Eye (tissue), 1 donor: Measurements from ENCODE around the gene CFAP206.
"Not testable (repeated sequence)": the region's sequence is repeated elsewhere in the genome, so short reads cannot be mapped to it uniquely, and the experiment has no call there.

Experiments used
- DNase-seq: peaks from one replicate; pipeline ENCODE4 v3.0.0-alpha.2; 2015

CFAP206 gene

GRCh38 chr6:87426789-87427188, 19.0 kb downstream of the CFAP206 start:
- no peak for DNase-seq

GRCh38 chr6:87430499-87430898, 22.7 kb downstream of the CFAP206 start:
- no peak for DNase-seq

GRCh38 chr6:87431263-87431662, 23.5 kb downstream of the CFAP206 start:
- DNase-seq, result no peak

- peak; percentile 86 for DNase-seq
Measured at GRCh38 chr6:87436435-87436834, 28.7 kb downstream of the CFAP206 start.

- no peak for DNase-seq
Measured at GRCh38 chr6:87441711-87442110, 33.9 kb downstream of the CFAP206 start.

GRCh38 chr6:87444362-87444761, 36.6 kb downstream of the CFAP206 start:
- DNase-seq, result no peak

DNA sequence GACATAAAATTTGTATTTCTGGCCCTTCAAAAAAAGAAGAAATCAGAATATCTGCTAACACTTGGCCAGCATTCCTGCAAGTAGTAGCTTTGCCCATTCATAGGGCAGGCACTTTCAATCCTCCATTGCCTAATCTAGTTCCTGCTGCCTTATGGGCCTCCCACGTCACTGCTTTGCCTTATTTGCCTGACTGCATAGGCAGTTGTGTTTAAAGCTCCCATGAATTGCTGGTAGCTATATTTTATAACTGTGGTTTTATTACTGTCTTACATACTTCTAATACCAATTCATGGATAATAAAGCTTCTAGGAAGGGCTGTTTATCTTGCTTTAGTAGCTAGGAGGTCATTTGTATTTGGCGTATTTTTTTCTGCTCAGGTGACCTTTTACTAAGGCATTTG, 57.3 kb downstream of the CFAP206 start:
- DNase-seq, result no peak

GRCh38 chr6:87472525-87473418, 65.0 kb downstream of the CFAP206 start, which contains the start of gene SLC35A1:
Gene SLC35A1, plus strand, starts transcription at chr6:87472974. Its CDS starts 30 bp downstream, at chr6:87473004.
- peak; percentile 96 for DNase-seq

DNA sequence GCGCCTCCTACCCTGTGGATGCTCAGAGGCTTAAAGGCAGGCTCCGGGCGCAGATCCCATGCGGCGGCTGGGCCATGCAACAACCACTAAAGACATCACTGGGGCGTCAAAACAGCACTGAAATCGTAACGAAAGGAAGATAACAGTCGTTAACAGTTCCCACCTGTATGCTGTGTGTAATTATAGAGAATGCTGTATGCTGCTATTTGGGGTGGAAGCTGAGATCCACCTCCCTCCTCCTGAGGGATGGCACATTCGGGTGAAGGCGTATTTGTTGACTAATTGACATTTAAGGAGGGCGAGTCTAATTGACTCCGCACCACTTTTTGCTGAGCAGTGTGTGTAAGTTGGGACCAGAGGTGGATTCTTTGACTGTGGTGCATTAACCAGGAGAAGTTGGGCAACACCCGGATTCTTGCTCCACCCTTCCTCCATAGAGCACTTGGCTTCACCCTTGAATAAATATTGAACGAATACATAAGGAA, 65.7 kb downstream of the CFAP206 start:
- no peak for DNase-seq

DNA sequence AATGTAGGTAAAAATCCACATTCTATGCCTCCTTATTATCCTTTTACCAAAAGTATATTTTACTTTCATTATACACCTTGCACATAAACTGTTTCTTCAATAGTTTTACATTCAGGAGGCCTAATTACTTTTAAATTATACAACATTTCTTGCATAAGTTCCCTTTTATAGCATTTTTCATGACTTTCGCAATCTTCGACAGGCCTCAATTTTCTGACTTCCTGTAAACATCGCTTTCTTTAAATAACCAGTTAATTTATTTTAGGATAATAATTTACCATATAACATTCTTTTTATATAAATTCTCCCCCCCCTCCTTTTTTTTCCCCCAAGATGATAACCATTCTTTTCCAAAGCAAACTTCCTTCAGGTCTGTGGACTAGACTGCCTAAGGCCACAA, 74.2 kb downstream of the CFAP206 start:
- no peak for DNase-seq

DNA sequence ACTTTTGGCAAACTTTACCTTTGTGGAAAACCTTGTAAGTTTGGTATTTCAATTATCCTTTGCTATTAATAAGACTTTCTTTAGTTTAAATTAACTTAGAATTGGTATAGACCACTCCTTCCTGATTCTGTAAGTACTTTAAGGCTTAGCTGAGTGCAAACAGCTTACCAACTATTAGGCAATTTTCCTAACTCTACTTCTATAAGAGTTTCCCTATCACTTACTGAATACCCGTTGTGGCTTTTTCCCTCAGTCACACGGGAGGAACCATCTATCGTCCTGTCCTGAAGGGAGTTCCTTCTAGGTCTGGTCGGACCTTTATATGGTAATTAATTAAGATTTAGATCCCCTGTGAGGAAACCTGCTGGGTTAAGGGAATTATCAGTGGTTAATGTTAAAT, 74.6 kb downstream of the CFAP206 start:
- no peak for DNase-seq

DNA sequence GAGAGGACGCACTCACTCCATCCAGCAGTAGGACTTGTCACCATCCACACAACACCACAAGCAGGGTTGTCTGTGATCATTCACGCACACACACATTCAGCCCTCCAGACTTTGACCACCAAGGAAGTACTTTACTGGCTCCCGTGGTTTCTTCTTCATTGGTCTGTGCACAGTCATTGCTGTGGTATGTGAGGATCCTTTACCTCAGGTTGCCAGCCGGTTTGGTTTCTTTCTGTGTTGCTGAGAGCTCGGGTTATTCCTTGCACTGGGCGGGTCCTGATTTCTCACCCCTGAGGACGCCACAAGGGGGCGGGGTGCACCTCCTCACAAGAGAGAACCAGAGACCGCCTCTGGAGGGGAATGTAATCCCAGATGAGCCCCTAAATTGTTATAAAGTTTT, 76.2 kb downstream of the CFAP206 start:
- DNase-seq, result no peak

- no peak for DNase-seq
Measured at GRCh38 chr6:87484491-87484890, 76.7 kb downstream of the CFAP206 start.

- DNase-seq, result no peak
Measured at GRCh38 chr6:87487555-87487954, 79.8 kb downstream of the CFAP206 start.

DNA sequence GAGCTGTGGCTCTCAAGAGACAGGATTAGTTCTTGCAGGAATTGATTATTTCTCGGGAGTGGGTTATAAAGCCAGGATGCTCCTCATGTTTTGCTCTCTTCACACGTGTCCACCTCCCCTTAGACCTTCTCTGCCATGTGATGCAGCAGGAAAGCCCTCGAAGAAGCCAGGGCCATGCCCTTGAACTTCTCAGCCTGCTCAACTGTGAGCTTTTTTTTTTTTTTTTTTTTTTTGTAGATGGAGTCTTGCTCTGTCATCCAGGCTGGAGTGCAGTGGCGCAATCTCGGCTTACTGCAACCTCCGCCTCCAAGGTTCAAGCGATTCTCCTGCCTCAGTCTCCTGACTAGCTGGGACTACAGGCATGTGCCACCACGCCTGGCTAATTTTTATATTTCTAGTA, 81.6 kb downstream of the CFAP206 start:
- not testable (repeated sequence) for DNase-seq

DNA sequence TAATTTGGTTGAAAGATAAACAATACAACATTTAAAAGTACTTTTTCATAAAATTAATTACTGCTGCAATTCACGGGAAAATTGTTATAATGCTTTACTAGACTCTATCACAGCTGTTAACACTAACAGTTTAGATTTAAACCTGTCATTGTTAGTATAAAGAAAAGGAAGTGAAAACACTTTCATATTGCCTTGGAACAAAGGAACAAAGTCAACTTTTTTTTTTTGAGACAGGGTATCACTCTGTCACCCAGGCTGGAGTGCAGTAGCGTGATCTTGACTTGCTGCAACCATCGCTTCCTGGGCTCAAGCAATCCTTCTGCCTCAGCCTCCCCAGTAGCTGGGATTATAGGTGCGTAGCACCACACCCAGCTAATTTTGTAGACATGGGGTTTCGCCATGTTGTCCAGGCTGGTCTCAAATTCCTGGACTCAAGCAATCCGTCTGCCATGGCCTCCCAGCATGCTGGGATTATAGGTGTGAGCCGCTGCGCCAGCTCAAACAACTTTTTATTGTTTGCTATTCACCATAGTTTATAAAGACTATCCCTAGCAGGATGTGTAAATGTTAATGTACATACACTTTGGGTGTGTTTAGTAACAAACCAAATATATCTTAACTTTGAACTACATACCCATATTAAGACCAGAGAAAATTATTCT, 87.1 kb downstream of the CFAP206 start:
- no peak for DNase-seq

DNA sequence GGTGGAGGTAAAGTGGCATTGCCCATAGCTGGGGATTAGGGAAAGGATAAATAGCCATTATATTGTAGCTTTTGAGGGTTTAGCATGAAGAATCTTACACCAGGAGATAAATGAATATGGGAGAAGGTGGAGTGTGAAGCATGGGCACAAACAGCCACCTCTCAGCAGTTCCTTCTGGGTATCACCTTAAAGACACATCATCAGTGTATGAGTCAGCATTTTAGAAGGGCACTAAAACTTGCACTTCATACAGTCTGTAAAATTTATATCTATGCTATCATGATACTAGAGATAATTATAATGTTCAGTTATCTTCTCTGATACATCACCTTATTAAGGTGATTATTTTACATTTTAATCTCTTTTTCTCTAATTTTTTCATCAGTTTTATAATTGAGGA, 90.3 kb downstream of the CFAP206 start:
- no peak for DNase-seq

DNA sequence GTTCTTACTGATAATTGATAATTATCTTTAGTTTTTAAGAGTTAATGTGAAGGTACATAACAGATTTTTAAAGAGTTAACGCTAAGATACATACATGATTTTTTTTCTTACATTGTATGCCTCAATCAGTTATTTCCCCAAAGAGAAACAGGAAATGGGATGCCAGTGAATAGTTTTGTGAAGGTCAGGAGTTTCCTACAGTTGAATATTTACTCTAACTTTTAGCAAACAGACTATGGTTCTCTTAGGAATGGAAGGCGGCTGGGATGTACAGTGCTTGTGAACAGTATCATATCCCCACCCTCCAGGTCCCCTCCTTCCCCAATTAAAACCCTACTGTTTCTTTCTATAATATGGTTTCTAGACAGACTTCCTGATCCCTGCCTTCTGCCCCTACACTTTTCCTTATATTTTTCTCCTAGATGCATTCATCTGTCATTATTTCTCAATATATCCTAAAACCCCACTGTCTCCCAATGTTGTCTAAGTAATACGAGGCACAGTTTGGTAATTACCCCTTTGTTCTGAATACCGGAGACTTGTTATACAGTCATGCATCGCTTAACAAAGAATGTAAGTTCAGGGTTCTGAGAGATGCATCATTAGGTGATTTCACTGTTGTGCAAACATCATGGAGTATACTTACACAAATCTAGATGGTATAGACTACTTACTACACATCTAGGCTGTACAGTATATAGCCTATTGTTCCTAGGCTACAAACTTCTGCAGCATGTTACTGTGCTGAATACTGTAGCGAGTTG, 94.2 kb downstream of the CFAP206 start:
- DNase-seq, result no peak

GRCh38 chr6:87504441-87504840, 96.7 kb downstream of the CFAP206 start:
- no peak for DNase-seq
